ENCODE measurements around the gene FAM117A. TPM values are rescaled to one million over a fixed set of nuclear protein-coding genes. Genes with fewer than 3 reads are reported as not detected.

FAM117A gene
- total RNA-seq, 1 experiment from 2014 or later, result 9.2 TPM

DNA sequence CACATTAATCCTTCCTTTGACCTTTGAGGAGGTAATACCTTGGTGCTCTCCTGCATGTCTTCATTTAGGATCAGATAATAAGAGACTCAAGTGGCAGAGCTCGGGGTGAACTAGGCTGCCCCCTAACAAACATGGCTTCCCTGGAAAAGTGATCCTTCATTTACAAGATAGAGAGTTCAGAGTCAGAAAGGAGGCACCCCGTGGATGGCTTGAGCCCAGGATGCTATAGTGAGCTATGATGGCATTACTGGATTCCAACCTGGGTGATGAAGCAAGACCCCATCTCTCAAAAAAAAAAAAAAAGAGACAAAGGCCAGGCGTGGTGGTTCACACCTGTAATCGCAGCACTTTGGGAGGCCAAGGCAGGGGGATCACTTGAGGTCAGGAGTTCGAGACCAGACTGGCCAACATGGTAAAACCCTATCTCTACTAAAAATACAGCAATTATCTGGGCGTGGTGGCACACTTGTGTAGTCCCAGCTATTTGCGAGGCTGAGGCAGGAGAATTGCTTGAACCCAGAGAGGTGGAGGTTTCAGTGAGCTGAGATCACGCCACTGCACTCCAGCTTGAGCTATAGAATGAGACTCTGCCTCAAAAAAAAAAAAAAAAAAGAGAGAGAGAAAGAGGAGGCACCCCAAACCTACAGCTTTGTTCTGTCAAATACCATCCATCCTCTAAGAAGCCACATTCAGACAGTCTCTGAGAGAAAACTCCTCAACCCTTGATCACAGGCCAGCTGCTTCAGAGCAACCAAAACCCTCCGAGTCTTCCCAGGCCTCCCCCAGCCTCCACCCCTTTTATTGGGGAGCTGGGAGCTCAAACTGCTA, 7.4 kb downstream of the FAM117A start:
- H3K9me3 ChIP-seq (replicated peaks), result no peaks in the 10 kb centered on the region
- H3K27me3 ChIP-seq, result no peaks in the 10 kb centered on the region
- DNase-seq, result no peak
- no peaks in the 10 kb centered on the region for H3K4me1 ChIP-seq
- H3K27ac ChIP-seq, result no peak overlapping the region
- no peak overlapping the region for H3K4me3 ChIP-seq
- no peaks in the 10 kb centered on the region for H3K36me3 ChIP-seq

DNA sequence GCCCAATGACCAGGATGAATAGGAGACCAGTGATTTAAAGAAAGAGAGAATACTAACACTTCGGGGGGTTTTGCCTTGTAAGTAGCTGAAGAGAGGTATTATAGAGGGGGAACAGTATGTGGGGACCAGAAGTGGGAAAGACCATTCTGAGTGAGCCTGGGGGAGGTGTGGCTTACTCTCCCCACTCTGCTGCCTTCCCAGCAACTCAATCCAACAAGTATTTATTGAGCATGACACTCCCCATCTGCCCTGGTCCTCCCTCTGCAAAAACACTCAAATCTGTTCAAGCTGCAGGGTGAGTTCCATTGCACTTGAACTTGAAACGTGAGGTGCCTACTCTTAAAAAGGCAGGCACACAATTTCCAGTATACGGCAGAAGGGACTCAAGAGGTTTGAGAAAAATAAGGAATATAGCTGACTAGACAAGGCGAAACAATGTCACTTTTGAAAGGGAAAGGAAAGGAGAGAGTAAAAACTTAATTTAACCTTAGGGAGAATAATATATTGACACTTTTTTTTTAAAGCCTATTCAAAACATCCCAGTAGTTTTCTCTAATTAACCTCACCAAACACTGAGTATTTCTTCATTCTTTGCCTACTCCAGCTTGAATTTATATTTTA, 8.2 kb downstream of the FAM117A start:
- no peak for DNase-seq
- Histone ChIP-seq H3K9me3 (replicated peaks) (no peaks in the 10 kb centered on the region), H3K4me1 (no peaks in the 10 kb centered on the region), H3K4me3 (no peak overlapping the region), H3K27me3 (no peaks in the 10 kb centered on the region), H3K27ac (no peak overlapping the region), H3K36me3 (no peaks in the 10 kb centered on the region)

DNA sequence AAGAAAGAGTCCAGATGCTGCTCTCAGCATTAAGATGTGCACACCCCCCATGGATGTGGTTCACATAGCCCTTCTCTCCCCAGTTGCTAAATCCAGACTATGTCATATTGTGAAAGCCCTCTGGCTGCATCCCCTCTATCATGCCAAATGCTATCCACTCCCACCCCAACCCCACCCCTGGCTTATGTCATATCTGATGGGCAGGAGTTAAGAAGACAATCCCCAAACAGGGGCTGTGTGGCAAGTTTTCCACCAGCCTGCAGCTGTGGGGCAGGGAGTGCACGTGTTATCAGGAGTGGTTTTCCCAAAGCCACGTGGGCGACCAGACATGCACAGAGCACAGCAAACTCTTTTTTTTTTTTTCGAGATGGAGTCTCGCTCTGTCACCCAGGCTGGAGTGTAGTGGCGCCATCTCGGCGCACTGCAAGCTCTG, 10.0 kb downstream of the FAM117A start:
- no peak for DNase-seq
- H3K36me3 ChIP-seq, result no peaks in the 10 kb centered on the region
- H3K4me1 ChIP-seq, result peaks cover 2% of the 10 kb centered on the region; the same call in 1 of the 2 replicates
- no peaks in the 10 kb centered on the region for H3K27me3 ChIP-seq
- no peaks in the 10 kb centered on the region for H3K9me3 ChIP-seq (replicated peaks)
- H3K27ac ChIP-seq, result no peak overlapping the region
- H3K4me3 ChIP-seq, result no peak overlapping the region

DNA sequence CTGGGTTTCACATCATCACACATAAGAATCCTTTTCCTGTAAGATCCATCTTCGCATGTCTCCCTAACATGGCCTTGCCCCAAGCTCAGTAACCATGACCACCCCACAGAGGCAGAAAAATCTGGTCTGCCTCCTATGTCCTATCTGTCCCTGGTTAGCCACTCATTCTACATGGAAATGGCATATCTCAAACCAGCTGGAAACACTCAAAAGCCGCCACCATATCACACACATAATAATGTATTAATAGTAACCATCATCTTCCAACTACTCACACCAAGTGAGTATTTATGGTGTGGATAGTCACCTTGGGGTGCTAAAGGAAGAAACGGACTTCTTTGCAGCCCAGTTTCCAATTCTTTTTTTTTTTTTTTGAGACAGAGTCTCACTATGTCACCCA, 11.4 kb downstream of the FAM117A start:
- Histone ChIP-seq H3K9me3 (replicated peaks) (no peaks in the 10 kb centered on the region), H3K4me1 (peaks cover 4% of the 10 kb centered on the region; the same call in 1 of the 2 replicates), H3K27ac (no peak overlapping the region), H3K27me3 (no peaks in the 10 kb centered on the region), H3K36me3 (no peaks in the 10 kb centered on the region), H3K4me3 (no peak overlapping the region)
- DNase-seq, result no peak

DNA sequence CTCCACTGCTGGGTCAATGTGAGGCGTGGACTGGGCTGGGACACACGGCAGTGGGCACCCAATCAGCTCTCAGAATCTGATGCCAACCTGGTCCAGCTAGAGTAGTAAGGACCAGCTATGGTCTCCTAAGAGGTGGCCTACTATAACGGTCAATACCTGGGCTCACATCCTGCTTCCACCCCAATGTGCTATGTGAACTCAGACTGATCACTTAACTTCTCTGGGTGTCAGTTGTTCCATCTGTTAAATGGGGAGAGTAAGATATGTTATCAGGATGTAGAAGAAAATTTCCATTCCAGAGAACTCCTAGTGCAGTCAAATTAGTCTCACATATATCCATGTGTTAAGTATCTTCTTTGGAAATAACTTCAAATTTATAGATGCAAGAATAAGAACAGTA, 14.2 kb downstream of the FAM117A start:
- H3K4me3 ChIP-seq, result no peak overlapping the region
- H3K27ac ChIP-seq, result no peak overlapping the region
- no peaks in the 10 kb centered on the region for H3K27me3 ChIP-seq
- no peaks in the 10 kb centered on the region for H3K36me3 ChIP-seq
- H3K9me3 ChIP-seq (replicated peaks), result no peaks in the 10 kb centered on the region
- no peak for DNase-seq
- peaks cover 4% of the 10 kb centered on the region for H3K4me1 ChIP-seq

DNA sequence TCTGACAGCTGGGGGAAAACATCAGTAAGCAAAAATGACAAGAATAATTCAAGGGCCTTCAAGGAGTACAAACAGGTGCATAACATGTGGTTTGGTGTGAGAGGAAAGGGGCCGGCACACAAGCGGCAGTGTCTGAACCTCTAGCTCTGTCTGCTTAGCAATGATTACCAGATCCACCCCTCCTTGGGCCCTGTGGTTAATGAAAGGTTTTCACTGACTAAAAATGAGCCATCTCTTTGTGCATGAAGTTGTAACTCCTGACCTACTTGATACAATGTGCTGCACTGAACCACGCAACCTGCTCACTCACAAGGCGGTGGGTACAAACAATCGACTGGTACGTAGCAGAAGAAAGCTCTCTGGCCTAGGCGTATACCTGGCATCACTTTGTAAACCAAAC, 15.1 kb downstream of the FAM117A start:
- Histone ChIP-seq H3K27me3 (no peaks in the 10 kb centered on the region), H3K36me3 (no peaks in the 10 kb centered on the region), H3K4me3 (no peak overlapping the region), H3K4me1 (peaks cover 4% of the 10 kb centered on the region), H3K9me3 (replicated peaks) (no peaks in the 10 kb centered on the region), H3K27ac (no peak overlapping the region)
- DNase-seq, result peak in 1 of 2 experiments; percentile 59

DNA sequence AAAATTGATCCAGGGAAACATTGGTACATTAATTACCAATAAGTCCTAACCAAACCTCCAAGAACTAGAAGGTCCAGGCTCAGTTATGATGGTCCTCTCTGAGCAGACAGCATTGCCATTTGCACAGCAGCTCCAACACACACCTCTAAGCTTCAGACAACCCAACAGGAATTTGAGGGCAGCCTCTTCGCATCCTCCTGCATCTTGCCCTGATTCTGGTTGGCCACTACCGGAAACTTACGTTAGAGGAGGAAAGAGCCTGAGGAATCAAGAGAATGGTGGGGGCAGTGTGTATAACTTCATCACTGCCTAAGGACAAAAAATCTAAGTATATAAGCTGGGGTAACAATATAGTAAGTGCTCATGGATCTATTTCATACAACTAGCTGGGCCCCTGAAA, 15.7 kb downstream of the FAM117A start:
- Histone ChIP-seq H3K27me3 (no peaks in the 10 kb centered on the region), H3K4me3 (no peak overlapping the region), H3K9me3 (replicated peaks) (no peaks in the 10 kb centered on the region), H3K4me1 (peaks cover 4% of the 10 kb centered on the region), H3K36me3 (no peaks in the 10 kb centered on the region), H3K27ac (no peak overlapping the region)
- DNase-seq, result no peak

DNA sequence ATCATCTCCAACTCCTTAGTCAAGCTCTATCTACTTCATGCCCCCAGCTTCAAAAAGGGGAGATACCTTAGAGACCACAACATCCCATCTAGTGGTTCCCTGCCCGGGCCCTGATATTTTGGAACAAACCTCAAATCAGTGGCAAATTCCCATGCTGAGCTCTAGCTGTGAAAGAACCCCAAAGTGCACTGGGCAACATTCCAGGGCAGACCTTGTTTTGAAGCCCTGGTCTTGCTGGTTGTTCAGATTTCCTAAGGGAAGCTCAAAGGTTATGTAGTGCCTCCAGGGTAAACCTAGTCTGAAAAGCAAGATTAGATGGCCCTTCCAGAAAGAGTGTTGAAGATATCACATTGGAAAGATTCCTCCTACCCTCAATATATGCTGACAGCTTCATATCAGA, 16.3 kb downstream of the FAM117A start:
- Histone ChIP-seq H3K36me3 (no peaks in the 10 kb centered on the region), H3K27ac (no peak overlapping the region), H3K4me1 (peaks cover 6% of the 10 kb centered on the region), H3K27me3 (no peaks in the 10 kb centered on the region), H3K4me3 (no peak overlapping the region), H3K9me3 (replicated peaks) (no peaks in the 10 kb centered on the region)
- no peak for DNase-seq

DNA sequence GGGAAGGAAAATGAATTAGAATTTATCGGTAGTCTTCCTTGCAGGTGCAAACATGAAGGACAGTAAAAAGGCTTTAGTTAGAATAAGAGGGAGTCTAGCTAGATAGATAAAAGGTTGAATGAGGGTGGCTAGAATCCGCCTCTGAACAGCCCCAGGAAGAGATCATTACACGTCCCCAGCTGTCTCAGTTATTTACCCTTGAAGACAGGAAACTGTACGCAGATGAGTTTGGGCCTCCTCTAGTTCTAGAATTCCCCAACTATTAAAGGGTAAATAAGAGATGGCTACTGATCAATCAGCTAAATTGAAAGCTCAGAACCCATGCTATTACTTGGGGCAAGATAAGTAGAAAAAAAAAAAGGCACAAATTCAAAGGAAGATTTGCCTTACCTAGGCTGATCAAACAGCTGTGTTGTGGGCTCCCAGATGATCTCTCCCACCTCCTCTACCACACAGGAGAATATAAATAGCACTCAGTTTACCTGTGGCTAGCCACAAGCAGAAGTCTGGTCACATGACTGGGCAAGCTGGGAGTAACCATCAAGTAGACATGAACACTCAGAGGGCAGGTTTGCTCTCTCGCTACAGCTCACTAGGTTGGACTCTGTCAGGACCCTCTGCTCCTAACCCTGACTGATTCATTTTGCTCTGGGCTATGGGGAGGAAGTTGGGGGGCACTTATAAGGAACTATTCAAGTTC, 17.0 kb downstream of the FAM117A start:
- no peak overlapping the region for H3K27ac ChIP-seq
- H3K9me3 ChIP-seq (replicated peaks), result no peaks in the 10 kb centered on the region
- H3K4me1 ChIP-seq, result peaks cover 12% of the 10 kb centered on the region
- DNase-seq, result no peak
- no peak overlapping the region for H3K4me3 ChIP-seq
- H3K36me3 ChIP-seq, result no peaks in the 10 kb centered on the region
- H3K27me3 ChIP-seq, result no peaks in the 10 kb centered on the region

DNA sequence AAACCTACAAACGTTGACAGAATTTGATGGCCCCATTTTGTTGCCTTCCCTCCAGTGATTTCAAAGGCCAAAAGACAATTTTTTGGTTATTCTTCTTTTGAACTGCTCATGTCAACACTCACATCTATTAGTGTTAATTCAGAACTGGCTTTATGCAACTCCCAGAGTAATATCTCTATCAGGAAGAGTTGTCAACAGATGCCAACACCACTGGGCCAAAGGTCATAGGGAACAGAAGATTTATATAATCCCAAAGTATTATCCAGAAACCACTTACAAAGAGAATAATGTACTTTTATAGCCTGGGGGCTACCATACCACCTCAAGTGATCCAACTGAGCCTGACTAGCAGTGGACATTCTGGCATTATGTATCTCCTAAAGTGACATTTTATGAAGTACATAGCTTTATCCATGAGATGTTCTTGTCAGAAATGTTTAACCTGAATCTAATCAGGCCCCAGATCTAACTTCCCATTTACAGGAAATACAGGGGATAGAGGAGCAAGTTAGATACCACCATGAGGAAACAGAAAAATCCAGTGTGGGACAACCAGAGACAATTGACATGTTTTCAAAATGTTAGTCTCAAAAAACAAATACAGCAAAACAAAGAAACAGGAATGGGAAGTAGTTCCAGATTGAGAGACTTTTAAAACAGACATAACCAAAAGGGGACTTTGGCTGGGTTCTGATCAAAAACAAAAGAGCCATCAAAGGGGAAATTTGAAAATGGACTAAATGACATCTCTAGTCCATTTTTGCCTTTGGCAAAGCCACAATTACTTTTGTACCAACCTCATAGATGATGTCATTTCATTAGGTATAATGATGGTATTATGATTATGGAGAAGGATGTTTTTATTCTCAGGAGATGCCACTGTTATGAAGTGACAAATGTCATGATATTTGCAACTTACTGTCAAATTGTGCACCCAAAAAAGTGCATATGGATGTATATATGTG, 18.5 kb downstream of the FAM117A start:
- no peak overlapping the region for H3K27ac ChIP-seq
- no peak for DNase-seq
- no peaks in the 10 kb centered on the region for H3K9me3 ChIP-seq (replicated peaks)
- no peaks in the 10 kb centered on the region for H3K27me3 ChIP-seq
- no peak overlapping the region for H3K4me3 ChIP-seq
- H3K36me3 ChIP-seq, result no peaks in the 10 kb centered on the region
- H3K4me1 ChIP-seq, result peaks cover 12% of the 10 kb centered on the region

DNA sequence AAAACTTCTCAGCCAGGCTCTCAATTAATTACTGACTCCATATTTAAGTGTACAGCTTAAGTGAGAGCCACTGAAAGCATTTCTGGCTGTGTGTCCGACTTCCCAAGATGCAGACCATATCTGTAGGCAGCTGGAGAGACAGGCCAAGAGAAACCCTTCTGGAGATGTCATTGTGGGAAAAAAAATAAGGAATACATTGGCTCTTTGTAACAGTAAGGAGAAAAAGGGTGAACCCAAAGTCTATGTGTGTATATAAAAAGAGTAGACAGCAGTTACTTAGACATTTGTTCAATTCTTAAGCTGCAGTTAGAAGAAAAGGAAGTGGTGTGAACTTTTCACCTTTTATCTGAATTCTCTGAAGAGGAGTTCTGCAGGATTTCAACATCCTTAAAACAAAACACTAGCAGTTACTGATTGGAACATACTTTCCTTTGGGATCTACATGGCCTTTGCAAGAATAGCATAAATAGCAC, 21.7 kb downstream of the FAM117A start:
- H3K27ac ChIP-seq, result no peak overlapping the region
- no peaks in the 10 kb centered on the region for H3K9me3 ChIP-seq (replicated peaks)
- no peaks in the 10 kb centered on the region for H3K27me3 ChIP-seq
- H3K36me3 ChIP-seq, result no peaks in the 10 kb centered on the region
- peaks cover 8% of the 10 kb centered on the region for H3K4me1 ChIP-seq
- no peak for DNase-seq
- no peak overlapping the region for H3K4me3 ChIP-seq

DNA sequence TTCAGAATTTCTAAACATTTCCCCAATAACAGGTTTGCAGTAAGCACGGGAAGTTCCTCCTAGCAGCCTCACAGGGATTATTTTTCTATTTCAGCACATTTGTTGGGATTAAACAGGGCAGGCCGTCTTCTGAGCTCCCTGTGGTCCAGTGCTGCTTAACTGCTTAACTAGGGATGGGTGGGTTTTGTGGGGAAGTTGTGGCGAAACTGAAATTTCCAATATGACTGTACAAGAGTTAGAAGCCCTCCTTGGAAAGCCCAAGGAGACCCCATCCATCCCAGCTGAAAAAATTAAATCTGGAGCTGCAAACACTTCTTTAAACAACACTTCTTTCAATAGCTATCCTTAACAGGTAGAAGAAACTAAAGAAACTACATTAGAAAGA, 22.2 kb downstream of the FAM117A start:
- Histone ChIP-seq H3K36me3 (no peaks in the 10 kb centered on the region), H3K27ac (no peak overlapping the region), H3K4me1 (peaks cover 8% of the 10 kb centered on the region), H3K9me3 (replicated peaks) (no peaks in the 10 kb centered on the region), H3K27me3 (no peaks in the 10 kb centered on the region), H3K4me3 (no peak overlapping the region)
- DNase-seq, result no peak

DNA sequence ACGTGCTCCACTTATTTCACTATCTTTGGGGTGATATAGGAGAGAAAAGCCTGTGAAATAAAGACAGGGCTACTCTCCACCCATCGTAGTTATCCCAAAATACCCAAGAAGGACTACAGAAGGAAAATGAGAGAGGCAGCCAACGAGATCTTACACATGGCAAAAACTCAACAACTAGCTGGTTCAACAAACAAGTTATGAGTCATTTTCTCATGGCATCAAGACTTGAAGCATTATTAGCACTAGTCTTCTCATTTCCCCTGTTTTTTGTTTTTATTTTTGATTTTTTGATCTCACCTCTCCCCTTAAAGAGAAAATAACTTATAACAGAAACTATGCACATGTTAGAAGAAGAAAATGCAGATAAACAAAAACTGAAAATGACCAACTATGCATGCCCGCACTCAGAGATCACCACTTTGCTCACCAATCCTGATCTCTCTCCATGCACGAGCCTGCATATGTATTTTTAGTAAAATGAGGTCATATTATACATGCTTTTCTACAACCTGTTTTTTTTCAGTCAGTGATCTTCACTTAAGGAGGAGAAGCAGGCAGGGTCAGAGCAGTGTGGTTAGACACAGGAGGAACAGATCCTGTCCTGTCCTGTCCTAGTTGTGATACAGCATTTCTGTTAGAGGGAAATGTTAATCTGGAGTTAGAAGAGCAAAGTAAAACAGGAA, 22.8 kb downstream of the FAM117A start:
- Histone ChIP-seq H3K4me3 (no peak overlapping the region), H3K4me1 (peaks cover 8% of the 10 kb centered on the region), H3K36me3 (no peaks in the 10 kb centered on the region), H3K27ac (no peak overlapping the region), H3K27me3 (no peaks in the 10 kb centered on the region), H3K9me3 (replicated peaks) (no peaks in the 10 kb centered on the region)
- no peak for DNase-seq

All from SJCRH30 (cell line).